ENCODE measurements around the gene DFFB. TPM values are rescaled to one million over a fixed set of nuclear protein-coding genes. Genes with fewer than 3 reads are reported as not detected.

The DFFB gene
- 8.5 and 14.2 TPM in 2 replicates for total RNA-seq

DNA sequence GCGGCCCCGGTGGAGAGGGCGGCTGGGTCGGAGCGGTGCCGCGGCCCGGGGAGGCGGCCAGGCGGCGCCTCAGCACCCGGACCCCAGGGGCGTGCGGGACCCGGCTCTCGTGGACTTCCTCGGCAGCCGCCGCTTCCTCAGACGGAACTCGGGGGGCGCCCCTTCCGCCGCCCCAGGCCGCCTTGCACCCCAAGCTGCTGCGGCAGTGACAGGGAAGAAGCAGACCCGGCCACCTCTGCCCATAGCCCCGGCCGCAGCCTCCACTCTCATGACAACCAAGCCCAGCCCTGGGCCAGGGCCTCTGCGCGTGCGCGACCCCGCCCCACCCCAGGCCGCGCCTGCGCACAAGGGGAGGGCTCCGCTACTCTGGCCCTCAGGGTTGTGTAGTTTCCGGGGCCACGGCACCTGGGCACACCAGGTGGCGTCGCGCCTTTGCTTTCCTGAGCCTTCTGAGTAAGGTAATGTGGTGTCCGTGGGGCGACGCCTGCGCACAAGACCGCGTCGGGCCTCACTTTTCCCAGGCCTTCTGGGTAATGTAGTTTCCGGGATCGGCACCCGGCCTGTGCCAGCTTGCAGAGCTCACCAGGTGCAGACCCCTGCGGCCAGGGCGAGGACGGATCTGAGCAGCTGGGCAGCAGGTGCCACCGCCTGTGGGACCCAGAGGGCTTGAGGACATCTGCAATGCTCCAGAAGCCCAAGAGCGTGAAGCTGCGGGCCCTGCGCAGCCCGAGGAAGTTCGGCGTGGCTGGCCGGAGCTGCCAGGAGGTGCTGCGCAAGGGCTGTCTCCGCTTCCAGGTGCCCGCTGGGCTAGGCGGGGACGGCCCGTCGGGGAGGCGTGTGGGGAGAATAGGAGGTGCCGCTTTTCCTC lies at the start of gene DFFB, which contains the start of gene CEP104:
Gene DFFB, plus strand, starts transcription at position 554 of the 868 bp plus-strand sequence. Its CDS starts 128 bp downstream, at position 682.
Gene CEP104, minus strand, starts transcription at position 289 of the 868 bp plus-strand sequence. CDS start 4,804 bp downstream, outside the sequence.

DNA sequence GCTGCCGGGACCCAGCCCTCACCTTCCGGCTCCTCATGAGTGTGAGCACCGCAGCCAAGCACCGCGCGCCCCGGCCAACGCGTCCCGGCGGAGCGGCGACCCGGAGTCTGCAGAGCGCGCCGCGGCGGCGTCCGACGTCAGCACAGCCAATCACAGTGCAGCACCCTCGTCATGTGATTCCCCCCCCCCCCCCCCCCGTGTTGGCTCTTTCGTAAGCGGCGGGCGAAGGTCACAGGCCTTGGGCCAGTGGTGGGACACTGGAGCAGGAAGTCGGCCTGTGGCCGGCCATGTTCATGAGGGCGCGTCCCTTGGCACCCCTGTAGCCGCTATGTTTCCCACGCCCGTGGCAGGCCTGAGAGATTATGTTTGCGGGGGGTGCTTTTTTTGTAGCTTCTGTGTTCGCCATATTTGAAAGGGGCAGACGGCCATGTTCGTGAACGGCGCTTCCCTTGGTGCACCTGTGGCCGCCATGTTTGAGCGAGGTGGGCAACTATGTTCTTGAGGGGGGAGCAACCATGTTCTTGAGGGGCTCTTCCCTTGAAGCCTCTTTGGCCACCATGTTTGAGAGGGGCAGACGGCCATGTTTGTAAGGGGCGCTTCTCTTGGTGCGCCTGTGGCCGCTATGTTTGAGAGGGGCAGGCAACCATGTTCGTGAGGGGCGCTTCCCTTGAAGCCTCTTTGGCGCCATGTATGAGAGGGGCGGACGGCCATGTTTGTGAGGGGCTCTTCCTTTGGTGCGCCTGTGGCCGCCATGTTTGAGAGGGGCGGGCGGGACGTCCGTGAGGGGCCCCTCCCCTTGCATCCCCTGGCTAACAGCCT lies 43.1 kb downstream of the DFFB start, which contains the start of gene C1orf174:
Gene C1orf174, minus strand, starts transcription at position 123 of the 819 bp plus-strand sequence. Its CDS starts 86 bp downstream, at position 37.

Other genes starting within 250 kb of the DFFB start
- 40.7 and 92.4 TPM in 2 replicates for gene MEGF6, start 246.0 kb upstream of the DFFB start, total RNA-seq
- 40.0 and 44.7 TPM in 2 replicates for gene TPRG1L, start 232.5 kb upstream of the DFFB start, total RNA-seq
- gene WRAP73, start 207.4 kb upstream of the DFFB start, total RNA-seq = 14.2 and 14.7 TPM in 2 replicates
- 0.10 TPM in 1 of 2 replicates, not detected in the other for gene TP73, start 205.0 kb upstream of the DFFB start, total RNA-seq
- gene CCDC27, start 105.0 kb upstream of the DFFB start, total RNA-seq = not detected in 2 replicates
- gene SMIM1, start 84.7 kb upstream of the DFFB start, total RNA-seq = 2.3 TPM in 1 of 2 replicates, not detected in the other
- 31.5 and 32.3 TPM in 2 replicates for gene LRRC47, start 61.0 kb upstream of the DFFB start, total RNA-seq
- gene CEP104, start 265 bp upstream of the DFFB start, total RNA-seq = 19.6 and 22.2 TPM in 2 replicates
- gene C1orf174, start 42.8 kb downstream of the DFFB start, total RNA-seq = 26.5 and 31.9 TPM in 2 replicates

Data from vein endothelial cell (primary cell).